Measurements from ENCODE around the gene KIAA0232. TPM values are rescaled to one million over a fixed set of nuclear protein-coding genes. Genes with fewer than 3 reads are reported as not detected.
A peak's percentile ranks its signal among the peaks of the same experiment; 100 is the strongest.

The KIAA0232 gene
- total and polyA plus RNA-seq, 2 experiments from 2014 or later = 11.3 to 34.3 TPM

DNA sequence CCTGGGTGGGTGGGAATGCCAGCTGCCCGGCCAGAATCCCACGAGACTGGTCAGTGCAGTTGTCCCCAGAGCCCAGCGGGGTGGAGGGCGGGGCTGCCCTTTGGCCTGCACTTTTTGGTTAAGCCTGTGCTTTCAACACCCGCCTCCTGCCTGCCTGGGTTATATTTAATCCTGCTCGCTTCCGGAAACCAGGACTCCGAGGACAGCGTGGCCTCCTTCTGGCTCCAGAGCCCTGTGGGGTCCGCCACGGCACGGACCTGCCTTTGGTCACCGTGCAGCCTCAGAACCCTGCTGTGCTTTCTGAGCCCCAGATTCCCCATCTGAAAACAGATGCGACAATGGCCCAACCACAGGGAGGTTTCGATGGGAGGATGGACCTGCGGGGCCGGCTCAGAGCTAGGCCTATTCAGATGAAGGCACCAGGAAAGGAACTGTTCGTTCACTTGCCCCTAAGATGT lies 29.4 kb upstream of the KIAA0232 start:
- no peak overlapping the region for H3K4me2 ChIP-seq
- WGBS (ENCODE audit: low lambda C conversion rate, missing lambda C conversion rate) = 62% methylated on average over 16 of the region's 18 CpGs

DNA sequence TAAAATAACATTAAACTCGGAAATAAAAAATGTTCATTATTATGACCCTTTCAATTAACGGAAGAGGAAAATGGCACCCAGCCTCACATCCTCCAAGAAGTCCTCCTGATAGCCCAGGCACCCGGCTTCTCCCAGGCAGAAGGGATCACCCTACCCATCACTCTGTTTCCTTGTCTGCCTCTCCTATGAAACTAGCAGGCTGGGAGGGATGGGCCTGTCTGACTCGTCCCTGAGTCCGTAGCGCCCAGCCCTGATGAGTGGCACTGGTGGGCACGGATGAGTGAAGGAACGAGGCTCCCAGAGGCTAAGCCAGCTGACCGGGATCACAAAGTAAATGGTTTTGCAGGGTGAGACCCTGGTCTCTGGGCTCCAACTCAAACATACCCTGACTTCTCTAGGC lies 28.6 kb upstream of the KIAA0232 start:
- WGBS (ENCODE audit: low lambda C conversion rate, missing lambda C conversion rate) = 85% methylated on average over 9 of the region's 9 CpGs
- H3K4me2 ChIP-seq = no peak overlapping the region
- DNase-seq (ENCODE audit: low spot score) = no peak
- H3K4me3 ChIP-seq = no peak overlapping the region
- no peaks in the 10 kb centered on the region for H3K36me3 ChIP-seq (replicated peaks; ENCODE audit: insufficient read depth, low read depth)
- H2AFZ ChIP-seq = no peak overlapping the region
- no peak for TF ChIP-seq EZH2phosphoT487 (IDR thresholded peaks at IDR 0.05; ENCODE audit: low read depth, severe bottlenecking, unreplicated experiment)
- TF ChIP-seq, protein P1, sequence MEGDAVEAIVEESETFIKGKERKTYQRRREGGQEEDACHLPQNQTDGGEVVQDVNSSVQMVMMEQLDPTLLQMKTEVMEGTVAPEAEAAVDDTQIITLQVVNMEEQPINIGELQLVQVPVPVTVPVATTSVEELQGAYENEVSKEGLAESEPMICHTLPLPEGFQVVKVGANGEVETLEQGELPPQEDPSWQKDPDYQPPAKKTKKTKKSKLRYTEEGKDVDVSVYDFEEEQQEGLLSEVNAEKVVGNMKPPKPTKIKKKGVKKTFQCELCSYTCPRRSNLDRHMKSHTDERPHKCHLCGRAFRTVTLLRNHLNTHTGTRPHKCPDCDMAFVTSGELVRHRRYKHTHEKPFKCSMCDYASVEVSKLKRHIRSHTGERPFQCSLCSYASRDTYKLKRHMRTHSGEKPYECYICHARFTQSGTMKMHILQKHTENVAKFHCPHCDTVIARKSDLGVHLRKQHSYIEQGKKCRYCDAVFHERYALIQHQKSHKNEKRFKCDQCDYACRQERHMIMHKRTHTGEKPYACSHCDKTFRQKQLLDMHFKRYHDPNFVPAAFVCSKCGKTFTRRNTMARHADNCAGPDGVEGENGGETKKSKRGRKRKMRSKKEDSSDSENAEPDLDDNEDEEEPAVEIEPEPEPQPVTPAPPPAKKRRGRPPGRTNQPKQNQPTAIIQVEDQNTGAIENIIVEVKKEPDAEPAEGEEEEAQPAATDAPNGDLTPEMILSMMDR (IDR thresholded peaks at IDR 0.05; ENCODE audit: poor library complexity) = no peak
- no peak for TF ChIP-seq EZH2 (IDR thresholded peaks at IDR 0.05; ENCODE audit: borderline replicate concordance)
- no peaks in the 10 kb centered on the region for H3K9me3 ChIP-seq (ENCODE audit: low read depth)
- H4K20me1 ChIP-seq (ENCODE audit: insufficient read depth, poor library complexity, severe bottlenecking) = no peaks in the 10 kb centered on the region
- no peaks in the 10 kb centered on the region for H3K79me2 ChIP-seq
- H3K27ac ChIP-seq = no peak overlapping the region
- no peaks in the 10 kb centered on the region for H3K9me2 ChIP-seq (replicated peaks; ENCODE audit: insufficient read depth)
- H3K27me3 ChIP-seq = no peaks in the 10 kb centered on the region
- H3K4me1 ChIP-seq (ENCODE audit: insufficient read depth) = peaks cover 24% of the 10 kb centered on the region

More for the DNA sequence above, 29.4 kb upstream of the KIAA0232 start:
- H3K27ac ChIP-seq = no peak overlapping the region
- TF ChIP-seq, protein P1 (IDR thresholded peaks at IDR 0.05; ENCODE audit: poor library complexity) = no peak
- TF ChIP-seq EZH2 (IDR thresholded peaks at IDR 0.05; ENCODE audit: borderline replicate concordance) = no peak
- TF ChIP-seq EZH2phosphoT487 (IDR thresholded peaks at IDR 0.05; ENCODE audit: low read depth, severe bottlenecking, unreplicated experiment) = no peak
- no peak overlapping the region for H2AFZ ChIP-seq
- H3K79me2 ChIP-seq = no peaks in the 10 kb centered on the region
- no peaks in the 10 kb centered on the region for H3K9me3 ChIP-seq (ENCODE audit: low read depth)
- no peaks in the 10 kb centered on the region for H3K27me3 ChIP-seq
- no peak overlapping the region for H3K4me3 ChIP-seq
- DNase-seq (ENCODE audit: low spot score) = peak; percentile 15
- H4K20me1 ChIP-seq (ENCODE audit: insufficient read depth, poor library complexity, severe bottlenecking) = no peaks in the 10 kb centered on the region
- no peaks in the 10 kb centered on the region for H3K36me3 ChIP-seq (replicated peaks; ENCODE audit: insufficient read depth, low read depth)
- H3K9me2 ChIP-seq (replicated peaks; ENCODE audit: insufficient read depth) = no peaks in the 10 kb centered on the region
- H3K4me1 ChIP-seq (ENCODE audit: insufficient read depth) = peaks cover 16% of the 10 kb centered on the region

DNA sequence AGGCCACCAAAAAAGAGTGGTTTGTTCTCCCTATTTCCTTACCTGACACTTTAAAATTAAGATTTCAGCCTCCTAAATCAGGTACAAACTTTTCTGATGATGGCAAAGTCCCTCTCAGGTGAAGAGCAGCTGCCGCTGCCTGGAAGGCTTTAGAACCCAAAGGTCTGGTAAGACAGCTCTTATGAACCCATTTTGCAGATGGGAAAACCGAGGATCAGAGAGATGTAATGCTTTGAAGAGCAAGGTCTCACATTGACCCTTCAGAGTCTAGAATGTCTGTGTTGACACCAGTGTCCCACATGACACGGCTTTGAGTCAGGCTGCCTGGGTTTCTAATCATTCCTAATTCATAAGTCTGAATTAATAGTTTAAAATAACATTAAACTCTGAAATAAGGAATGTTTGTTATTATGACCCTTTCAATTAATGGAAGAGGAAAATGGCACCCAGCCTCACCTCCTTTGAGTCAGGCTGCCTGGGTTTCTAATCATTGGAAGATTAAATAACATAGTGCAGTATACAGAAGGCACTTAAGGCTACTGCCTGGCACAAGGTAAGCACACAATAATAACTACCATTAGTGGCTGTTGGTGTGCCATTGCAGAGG lies 27.9 kb upstream of the KIAA0232 start:
- Histone ChIP-seq H3K27ac (no peak overlapping the region), H4K20me1 (ENCODE audit: insufficient read depth, poor library complexity, severe bottlenecking) (no peaks in the 10 kb centered on the region), H3K27me3 (no peaks in the 10 kb centered on the region), H3K79me2 (no peaks in the 10 kb centered on the region), H3K36me3 (replicated peaks; ENCODE audit: insufficient read depth, low read depth) (no peaks in the 10 kb centered on the region), H3K9me2 (replicated peaks; ENCODE audit: insufficient read depth) (no peaks in the 10 kb centered on the region), H2AFZ (no peak overlapping the region), H3K4me1 (ENCODE audit: insufficient read depth) (peaks cover 20% of the 10 kb centered on the region), H3K9me3 (ENCODE audit: low read depth) (no peaks in the 10 kb centered on the region), H3K4me3 (no peak overlapping the region), H3K4me2 (no peak overlapping the region)
- WGBS (ENCODE audit: low lambda C conversion rate, missing lambda C conversion rate) = 92% methylated on average over 3 of the region's 3 CpGs
- DNase-seq (ENCODE audit: low spot score) = peak; percentile 6
- TF ChIP-seq, protein P1 (IDR thresholded peaks at IDR 0.05; ENCODE audit: poor library complexity) = no peak
- TF ChIP-seq EZH2 (IDR thresholded peaks at IDR 0.05; ENCODE audit: borderline replicate concordance) (no peak), EZH2phosphoT487 (IDR thresholded peaks at IDR 0.05; ENCODE audit: low read depth, severe bottlenecking, unreplicated experiment) (no peak)
